Epithelial cell of prostate (primary cell): ENCODE results near the gene PPP1R17.

Experiments used
- DNase-seq: peaks from one replicate; pipeline ENCODE4 v3.0.0-alpha.2; 2011; ENCODE audit warnings: low read depth, low spot score
- H3K27ac ChIP-seq: fragments of 450-650 bp; 2 replicates; pipeline ENCODE4 v1.5.1; 2017; ENCODE audit warnings: mild to moderate bottlenecking

The PPP1R17 gene

DNA sequence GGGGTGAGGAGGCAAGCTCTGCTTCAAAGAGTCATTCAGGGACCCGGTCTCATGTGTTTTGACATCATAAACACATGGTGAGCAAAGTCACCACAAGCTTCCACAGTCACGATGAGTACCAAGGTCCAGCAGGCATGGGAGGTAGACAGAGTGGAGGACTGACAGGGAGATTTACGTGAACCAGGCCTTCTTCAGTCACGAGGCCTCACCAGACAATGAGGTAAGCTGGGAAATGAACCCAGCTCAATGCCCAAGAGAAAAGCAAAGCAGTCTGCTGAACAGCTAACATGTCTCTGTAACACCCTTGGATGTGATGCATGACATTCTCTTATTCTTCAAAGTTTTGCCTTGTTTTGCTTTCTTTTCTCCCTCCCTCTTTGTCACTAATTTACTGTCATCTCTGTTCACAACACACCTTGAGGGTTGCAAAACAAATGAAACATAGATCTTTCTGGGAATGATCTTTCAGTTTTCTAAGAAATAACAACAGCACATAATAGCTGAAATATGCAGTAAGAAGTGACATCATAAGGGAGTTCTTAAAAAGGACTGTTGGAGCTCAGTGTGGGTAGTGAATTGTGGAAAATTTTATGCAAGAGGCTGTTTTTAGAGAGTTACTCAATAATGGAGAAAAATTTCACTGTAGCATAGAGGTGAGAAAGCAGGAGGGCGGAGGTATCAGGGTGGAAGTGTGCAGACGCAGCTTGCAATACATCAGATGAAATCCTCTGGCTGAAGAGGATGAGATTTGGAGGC is 9.0 kb downstream of the PPP1R17 start:
- H3K27ac ChIP-seq, result no peak overlapping the region
- no peak for DNase-seq

DNA sequence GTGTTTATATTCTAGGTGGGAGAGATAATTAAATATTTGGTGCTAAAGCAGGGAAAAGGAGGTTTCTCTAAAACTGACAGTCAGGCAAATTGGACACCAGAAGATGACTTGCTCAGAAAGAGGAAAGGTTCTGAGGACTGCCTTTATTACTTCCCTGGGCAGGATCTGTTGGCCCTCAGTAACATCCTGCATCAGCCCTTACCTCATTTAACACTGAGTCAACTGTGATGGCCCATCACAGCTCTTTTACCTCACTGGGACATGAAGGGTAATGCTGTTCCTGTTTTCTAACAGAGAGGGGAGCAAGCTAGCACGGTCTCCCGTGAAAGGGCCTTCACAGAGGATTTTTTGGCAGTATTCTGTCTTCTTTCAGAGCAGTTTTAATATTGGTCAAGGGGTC is 12.0 kb downstream of the PPP1R17 start:
- no peak for DNase-seq
- no peak overlapping the region for H3K27ac ChIP-seq

DNA sequence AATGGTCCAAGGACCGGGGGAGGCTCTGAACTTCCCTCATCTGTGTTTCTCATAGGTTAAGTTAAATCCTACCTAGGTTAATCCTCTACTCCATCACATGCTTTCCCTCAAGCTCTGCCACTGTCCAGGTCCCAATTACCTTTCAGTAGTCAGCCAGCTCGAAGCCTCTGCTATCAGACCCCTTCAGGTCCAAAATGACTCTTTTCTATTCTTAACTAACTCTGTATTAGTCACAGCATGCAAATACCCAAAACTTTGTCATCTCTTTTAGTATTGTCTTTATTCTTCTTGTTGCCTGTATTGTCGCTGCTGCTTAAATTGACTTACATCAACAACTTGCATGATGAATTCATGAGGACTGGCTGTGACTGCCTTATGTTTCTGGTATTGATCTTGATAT is 15.3 kb downstream of the PPP1R17 start:
- no peak overlapping the region for H3K27ac ChIP-seq
- no peak for DNase-seq

DNA sequence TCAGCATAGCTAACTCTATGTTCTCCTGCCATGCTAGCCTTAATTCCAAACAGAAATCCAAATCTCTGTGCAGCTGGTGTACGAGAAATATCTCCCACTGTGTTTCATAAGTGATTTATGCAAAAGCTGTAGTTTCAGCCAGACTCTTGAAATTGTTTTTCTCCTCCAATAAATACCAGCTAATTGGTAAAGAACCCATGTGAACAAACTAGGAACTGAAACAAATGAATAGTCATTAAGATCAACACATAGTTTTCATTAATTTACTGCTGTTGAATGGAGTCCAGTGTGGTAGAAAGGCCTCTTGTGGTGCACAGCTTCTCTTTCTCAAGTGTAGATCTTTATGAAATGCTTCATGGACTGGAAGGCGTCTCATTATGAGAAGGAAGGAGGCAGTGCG is 18.4 kb downstream of the PPP1R17 start:
- no peak for DNase-seq
- no peak overlapping the region for H3K27ac ChIP-seq

DNA sequence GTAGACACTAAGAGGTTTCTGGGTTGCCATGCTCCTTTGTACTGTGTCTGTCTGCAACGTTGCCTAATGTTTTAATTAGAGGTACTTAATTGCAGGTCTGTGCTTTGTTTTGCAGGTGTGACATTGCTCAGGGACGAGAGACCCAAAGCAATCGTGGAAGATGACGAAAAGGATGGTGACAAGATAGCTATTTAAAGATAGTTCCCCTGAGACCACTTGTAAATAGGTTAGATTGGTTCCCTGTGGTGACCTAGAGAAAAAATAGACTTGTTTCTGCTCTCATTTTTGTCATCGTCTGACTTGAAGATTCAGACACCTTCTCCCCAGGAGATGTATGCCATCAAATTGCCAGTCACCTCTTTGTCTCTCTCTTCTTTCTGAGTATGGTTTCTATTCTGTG is 20.1 kb downstream of the PPP1R17 start:
- H3K27ac ChIP-seq, result no peak overlapping the region
- DNase-seq, result no peak

DNA sequence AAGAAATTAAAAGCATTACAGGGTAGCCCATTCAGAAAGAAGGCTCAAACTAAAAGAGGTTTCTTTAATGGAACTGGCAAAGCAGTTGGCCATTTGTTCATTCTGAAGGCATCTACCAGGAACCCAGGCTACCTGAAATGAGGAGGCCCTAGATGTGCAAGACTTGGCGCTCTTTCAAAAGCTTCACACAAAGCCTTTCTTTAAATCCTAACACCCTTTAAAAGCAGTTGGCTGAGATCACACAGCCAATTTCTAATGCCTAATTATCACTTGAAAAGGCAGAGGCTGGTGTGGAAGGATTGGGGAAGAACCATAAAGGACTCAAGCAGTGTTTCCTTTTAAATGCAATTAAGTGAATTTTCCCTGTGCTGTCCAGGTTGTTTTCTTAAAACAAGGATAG is 23.2 kb downstream of the PPP1R17 start:
- no peak for DNase-seq
- no peak overlapping the region for H3K27ac ChIP-seq

DNA sequence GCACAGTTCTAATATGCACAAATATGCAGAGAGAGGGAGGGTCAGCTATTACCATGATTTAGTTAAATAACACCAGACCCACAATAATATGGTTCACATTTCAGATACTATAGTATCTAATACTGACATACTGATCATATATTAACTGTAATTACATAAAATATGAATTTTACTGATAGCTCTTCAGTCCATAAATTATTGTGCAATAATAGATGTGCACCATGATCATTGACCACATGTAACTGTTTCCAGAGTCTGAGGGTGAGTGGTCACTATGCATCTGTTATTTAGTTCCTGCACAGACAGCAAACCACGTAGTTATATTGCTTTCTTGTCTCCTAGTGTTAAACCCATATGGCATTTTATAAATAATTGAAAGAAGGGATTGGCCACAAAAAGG is 29.3 kb downstream of the PPP1R17 start:
- no peak for DNase-seq
- no peak overlapping the region for H3K27ac ChIP-seq

DNA sequence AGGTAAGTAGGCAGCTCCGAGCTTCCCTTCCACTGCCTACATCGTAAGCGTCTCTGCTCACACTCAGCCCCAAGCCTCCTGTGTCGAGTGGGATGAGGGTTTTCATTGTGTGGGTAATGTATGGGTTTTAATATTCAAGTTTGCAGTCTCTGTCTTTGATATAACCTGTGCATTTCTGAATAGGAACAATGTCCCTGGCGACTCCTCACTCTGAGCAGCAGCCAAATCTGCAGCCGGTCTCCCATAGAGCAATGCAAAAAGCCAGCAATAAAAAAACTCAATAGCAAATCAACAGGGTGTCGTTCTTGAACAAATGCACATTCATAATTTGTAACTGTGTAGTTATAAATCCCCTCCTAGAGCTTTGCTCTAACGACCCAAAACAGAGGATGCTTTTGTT is 33.4 kb downstream of the PPP1R17 start:
- DNase-seq, result no peak
- no peak overlapping the region for H3K27ac ChIP-seq

DNA sequence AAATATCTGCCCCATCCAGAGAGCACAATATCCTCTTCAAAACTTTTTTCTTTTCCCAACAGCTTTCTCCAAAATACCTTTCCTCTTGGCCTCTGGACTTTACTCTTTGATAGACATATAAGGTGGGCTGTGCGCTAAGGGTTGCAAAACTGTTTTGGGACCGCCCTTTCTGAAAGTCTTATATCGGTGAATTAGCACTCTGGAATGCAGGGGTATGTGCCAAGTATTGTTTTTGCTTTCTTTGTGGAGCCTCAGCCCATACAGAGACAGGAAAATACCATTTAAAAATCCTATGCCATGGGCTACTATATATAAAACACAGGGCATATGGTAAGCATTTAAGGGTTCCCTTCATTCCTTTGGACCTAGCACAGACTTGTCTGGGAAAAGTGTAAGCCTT is 37.7 kb downstream of the PPP1R17 start:
- DNase-seq, result no peak
- no peak overlapping the region for H3K27ac ChIP-seq

DNA sequence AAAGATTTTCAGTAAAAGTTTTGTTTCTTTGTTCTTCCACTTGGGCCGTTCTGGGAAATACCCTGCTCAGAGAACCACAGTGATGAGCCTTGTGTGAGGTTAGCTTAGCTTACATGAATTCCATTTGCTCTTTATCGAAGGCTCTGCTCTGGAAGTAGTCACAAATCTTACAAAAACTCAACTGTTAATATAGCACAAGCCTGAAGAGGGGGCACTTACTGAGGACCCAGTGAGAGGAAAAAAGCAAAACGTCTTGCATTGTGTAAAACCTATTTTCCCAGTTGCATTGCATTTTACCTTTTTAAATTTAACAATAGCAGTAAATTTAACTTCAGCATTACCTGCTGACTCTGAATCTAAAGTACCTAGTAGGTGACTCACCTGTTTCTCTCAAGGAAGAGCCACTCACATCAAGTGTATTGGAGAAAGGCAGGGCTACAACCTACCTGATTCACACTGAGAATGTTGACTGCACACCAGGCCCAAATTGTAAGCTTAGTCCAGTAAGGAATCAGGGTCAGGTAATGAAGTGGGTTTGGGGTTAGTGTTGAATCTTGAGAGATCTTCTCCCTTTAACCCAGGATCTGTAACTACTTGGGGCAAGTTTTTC is 42.3 kb downstream of the PPP1R17 start:
- no peak for DNase-seq

DNA sequence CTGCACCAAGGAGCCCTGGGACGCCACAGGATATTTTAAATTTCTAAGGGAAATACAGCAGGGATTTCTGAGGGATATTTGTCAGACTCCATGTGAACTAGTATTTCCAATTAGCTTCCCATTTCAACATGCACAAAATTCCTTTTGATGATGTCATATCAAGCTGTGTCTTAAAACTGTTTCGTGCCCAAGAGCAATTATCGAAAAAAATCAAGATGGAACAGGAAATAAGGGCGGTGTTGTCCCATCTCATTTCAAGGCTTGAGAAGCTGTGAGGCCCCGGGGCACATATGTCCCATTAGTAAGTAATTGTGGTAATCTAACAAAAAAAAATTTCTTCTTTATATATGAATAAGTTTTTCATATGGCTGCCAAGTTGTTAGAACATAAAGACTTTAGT is 47.4 kb downstream of the PPP1R17 start:
- peak overlapping the region; percentile 12 for H3K27ac ChIP-seq
- no peak for DNase-seq

More for the DNA sequence above, 42.3 kb downstream of the PPP1R17 start:
- no peak overlapping the region for H3K27ac ChIP-seq

DNA sequence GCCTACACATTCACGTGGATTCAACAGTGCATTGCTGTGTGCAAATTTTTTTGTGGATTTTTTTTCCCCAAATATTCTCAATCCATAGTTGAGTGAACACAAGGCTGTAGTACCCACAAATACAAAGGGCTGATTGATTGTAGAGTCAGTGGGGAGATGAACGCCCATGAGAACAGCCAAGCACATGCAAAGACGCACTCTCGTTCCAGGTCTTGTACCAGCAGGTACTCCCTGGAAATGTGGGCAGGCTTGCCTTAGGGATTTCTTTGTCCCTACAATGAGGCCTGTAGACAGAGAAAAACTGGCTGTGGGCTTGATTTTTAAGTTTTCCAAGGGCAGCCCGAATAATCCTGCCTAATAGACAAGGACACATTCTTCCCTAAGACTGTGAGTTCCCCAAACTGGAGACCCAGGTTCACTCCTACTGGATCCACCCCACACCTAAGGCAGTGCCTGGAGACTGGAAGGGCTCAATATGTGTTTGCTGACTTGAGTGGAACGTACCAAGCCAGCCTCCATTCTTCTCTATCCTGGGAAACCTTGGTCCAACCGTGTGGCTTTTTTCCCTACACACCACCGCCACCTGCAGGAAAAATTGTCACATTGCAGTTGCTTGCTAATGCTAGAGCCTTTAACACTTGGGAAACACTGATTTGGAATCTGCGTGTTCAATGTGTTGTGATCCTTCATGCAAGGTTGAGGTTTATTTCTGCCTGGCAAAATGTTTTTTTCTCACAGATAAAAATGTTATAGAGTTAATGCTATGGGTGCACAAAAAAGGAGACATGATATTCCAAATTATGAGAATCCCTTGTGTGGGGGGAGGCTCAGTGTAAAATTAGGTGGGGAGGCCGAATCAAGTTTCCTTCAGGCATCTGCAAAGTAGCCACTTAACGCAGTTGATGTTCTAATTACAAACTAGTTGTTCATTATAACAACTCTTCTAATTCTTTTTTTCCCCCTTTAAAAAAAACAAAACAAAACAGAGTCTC is 49.3 kb downstream of the PPP1R17 start:
- no peak for DNase-seq
- no peak overlapping the region for H3K27ac ChIP-seq

DNA sequence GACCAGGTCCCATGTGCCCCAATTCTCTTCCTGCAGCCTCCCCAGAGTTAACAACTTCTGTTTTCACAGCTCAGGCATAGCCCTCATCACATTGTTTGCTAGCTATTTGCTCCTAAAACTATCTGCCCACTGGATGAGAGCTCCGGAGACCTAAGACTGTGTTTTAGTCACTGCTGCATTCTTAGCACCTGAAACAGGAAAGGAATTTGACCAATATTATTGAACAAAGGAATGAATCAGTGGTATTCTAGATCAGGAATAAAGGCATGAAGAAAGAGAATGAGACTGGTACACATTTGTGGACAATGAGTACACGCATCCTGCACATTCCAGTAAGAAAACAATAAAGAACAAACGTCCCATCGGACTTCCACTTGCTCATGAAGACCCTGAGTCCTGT is 54.8 kb downstream of the PPP1R17 start:
- DNase-seq, result no peak
- peak overlapping the region; percentile 32 for H3K27ac ChIP-seq

DNA sequence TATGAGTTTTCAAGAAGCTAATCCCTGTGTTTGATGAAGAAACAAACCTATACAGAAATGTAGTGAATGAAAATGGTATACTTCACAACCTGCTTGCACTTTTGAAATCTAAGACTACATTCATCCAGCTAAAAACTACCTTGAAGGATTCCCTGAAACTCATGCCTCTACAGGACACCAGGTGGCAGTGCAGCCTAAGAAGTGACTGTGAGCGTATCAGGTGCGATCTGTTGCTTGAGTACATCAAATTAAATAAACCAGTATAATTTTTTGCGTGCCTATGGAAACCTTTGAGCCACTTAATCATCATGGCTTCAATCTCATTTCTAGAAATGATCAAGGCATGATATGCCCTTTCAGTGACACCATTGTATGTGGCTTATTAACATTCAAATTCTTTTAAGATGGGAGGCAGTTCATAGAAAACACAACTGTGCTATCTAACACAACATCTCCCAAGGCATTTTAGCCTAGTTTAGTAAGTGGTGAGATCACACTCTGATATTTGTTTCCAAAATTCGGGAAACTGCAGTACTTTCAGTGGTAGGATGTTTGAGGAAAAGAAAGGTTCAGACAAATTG is 57.4 kb downstream of the PPP1R17 start:
- no peak for DNase-seq
- no peak overlapping the region for H3K27ac ChIP-seq

DNA sequence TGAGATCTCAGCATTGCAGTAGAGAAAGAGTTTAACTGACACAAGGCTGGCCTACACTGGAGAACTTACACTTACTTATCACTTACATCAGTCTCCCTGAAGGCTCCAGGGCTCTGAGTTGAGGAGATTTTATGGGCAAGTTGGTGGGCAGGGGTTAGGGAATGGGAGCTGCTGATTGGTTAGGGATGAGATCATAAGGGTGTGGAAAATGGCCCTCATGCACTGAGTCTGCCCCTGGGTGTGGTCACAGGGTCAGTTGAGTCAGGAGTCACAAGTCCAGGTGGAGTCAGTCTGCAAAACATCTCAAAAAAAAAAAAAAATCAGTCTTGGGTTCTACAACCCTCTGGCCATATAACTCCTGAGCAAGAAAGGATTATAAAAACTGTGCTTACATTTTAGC is 60.5 kb downstream of the PPP1R17 start:
- DNase-seq, result peak; percentile 79

DNA sequence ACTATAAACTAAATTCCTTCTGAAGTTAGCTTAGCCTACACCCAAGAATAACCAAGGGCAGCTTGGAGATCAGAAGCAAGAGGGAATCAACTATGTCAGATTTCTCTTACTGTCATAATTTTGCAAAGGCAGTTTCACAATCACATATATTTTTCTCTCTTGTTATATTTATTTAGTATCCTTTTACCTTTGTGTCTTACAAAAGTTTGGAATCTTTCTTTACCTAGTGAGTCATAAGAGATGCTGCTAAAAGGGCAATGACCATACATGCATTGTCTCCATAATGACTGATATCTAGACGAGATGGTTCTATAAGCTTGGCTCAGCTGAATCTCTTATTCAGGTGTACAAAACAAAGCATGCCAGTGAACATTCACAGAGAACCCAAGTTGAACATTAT is 61.1 kb downstream of the PPP1R17 start:
- DNase-seq, result no peak
- peak overlapping the region; percentile 82 for H3K27ac ChIP-seq

More for the DNA sequence above, 60.5 kb downstream of the PPP1R17 start:
- peak overlapping the region; percentile 82 for H3K27ac ChIP-seq

DNA sequence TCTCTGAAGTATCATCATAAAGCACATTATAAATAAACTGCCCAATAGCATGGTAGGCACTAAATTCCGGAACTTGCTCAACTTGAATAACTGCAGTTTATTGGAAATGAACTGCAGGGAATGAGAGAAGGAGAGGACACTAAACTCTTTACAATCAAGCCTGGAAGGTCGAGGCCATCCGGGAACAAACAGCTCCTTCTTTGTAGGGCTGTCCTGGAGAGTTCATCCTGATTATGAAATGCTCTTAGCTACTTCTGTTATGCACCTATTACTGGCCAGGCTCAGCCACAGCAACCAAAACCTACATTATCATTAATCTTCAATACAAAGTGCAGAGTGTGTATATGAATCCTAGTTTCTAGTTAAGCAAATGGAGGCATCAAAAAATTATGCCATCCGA is 64.7 kb downstream of the PPP1R17 start:
- no peak for DNase-seq

More for the DNA sequence above, 64.7 kb downstream of the PPP1R17 start:
- no peak overlapping the region for H3K27ac ChIP-seq
